K562 (cell line): ENCODE data around the gene UBE2H. TPM values are rescaled to one million over a fixed set of nuclear protein-coding genes. Genes with fewer than 3 reads are reported as not detected.

Experiments
- ATAC-seq: fragments of 200-7000 bp; cut with Tn5 transposase; 3 replicates; pipeline ENCODE4 v1.9.1; 2020; ENCODE audit warnings: moderate library complexity
- BruUV-seq: library from RNA; stranded (reverse); fragments of 400-500 nt; replicated peaks from 2 replicates; lab custom pipeline; 2021; lab: Mats Ljungman, UMichigan
- CTCF ChIA-PET: fragments of 300-600 bp; formaldehyde crosslinking; extraction: SDS; loops from one replicate; lab custom pipeline; 2021; ENCODE audit warnings: low intra/inter-chr PET ratio; lab: Yijun Ruan, JAX
- POLR2A ChIA-PET: fragments of 300-600, 350-650 bp; sonication (Branson Sonifier 250); formaldehyde crosslinking; extraction: SDS; loops from one replicate; lab custom pipeline; 2021; ENCODE audit warnings: antibody characterized with exemption, inconsistent platforms; lab: Yijun Ruan, JAX
- DNase-seq, 4 experiments: peaks; one replicate each; pipeline versions ENCODE4 v3.0.0 to v3.0.0-alpha.2; 2011 to 2018; ENCODE audit warnings: low spot score in 3 of 4, mixed read lengths in 3 of 4; ENCODE audit errors: extremely low read depth in 1 of 4
- FAIRE-seq: peaks from 2 replicates; lab custom pipeline; 2011; peaks lifted over from hg19 to GRCh38; lab: Jason Lieb, UNC
- H2AFZ ChIP-seq: 2 replicates; pipeline ENCODE4 v1.6.0; 2011; ENCODE audit warnings: low read depth, low read length, control low read depth, inconsistent platforms
- H3K27ac ChIP-seq: fragments of 200-600 bp; 3 replicates; pipeline ENCODE4 v1.8.0; 2011; ENCODE audit warnings: low read depth, mild to moderate bottlenecking, control low read depth, inconsistent platforms, low read length, moderate library complexity, mixed read lengths; ENCODE audit errors: extremely low read depth
- H3K27me3 ChIP-seq, 2 experiments: fragments of 300-600 bp in 1 of 2; 2 replicates in 1 of 2; 3 replicates in 1 of 2; pipeline versions ENCODE4 v1.6.0 to v1.8.0; 2011; ENCODE audit warnings: inconsistent platforms in 2 of 2, low read length in 2 of 2, mild to moderate bottlenecking in 1 of 2, mixed read lengths in 1 of 2, moderate library complexity in 1 of 2; ENCODE audit not compliant: control insufficient read depth in 2 of 2, insufficient read depth in 2 of 2
- H3K36me3 ChIP-seq: fragments of 300-600 bp; 3 replicates; pipeline ENCODE4 v1.8.0; 2011; ENCODE audit warnings: mild to moderate bottlenecking, low read length, inconsistent platforms; ENCODE audit not compliant: control insufficient read depth, insufficient read depth
- H3K4me1 ChIP-seq, 2 experiments: fragments of 200-600 bp in 1 of 2; replicated peaks in 1 of 2; 2 replicates in 1 of 2; 3 replicates in 1 of 2; pipeline versions ENCODE4 v1.5.1 to v1.8.0; 2011; ENCODE audit warnings: inconsistent platforms in 2 of 2, low read length in 2 of 2, mild to moderate bottlenecking in 1 of 2, mixed read lengths in 1 of 2, moderate library complexity in 1 of 2; ENCODE audit not compliant: control insufficient read depth in 2 of 2, insufficient read depth in 2 of 2
- H3K4me2 ChIP-seq: 2 replicates; pipeline ENCODE4 v1.6.1; 2011; ENCODE audit warnings: low read length, control low read depth, inconsistent platforms, mixed read lengths; ENCODE audit not compliant: insufficient read depth
- H3K4me3 ChIP-seq: fragments of 200-600 bp; sonication (generic), shearing (Covaris generic); 2 replicates; pipeline ENCODE4 v1.5.1; 2016; ENCODE audit warnings: control low read depth, inconsistent platforms
- H3K79me2 ChIP-seq: fragments of 200-600 bp; 3 replicates; pipeline ENCODE4 v1.8.0; 2011; ENCODE audit warnings: low read length, inconsistent platforms; ENCODE audit not compliant: control insufficient read depth, insufficient read depth
- H3K9ac ChIP-seq, 2 experiments: 2 replicates each; pipeline versions ENCODE4 v1.6.0 to v1.6.1; 2011; ENCODE audit warnings: low read depth in 2 of 2, low read length in 2 of 2, control low read depth in 1 of 2, inconsistent platforms in 1 of 2, mild to moderate bottlenecking in 1 of 2, mixed read lengths in 1 of 2; ENCODE audit not compliant: insufficient read depth in 1 of 2
- H3K9me1 ChIP-seq: one replicate; pipeline ENCODE4 v1.6.0; 2011; ENCODE audit warnings: inconsistent platforms, mild to moderate bottlenecking, low read length, moderate library complexity; ENCODE audit not compliant: control insufficient read depth, insufficient read depth
- H3K9me3 ChIP-seq: replicated peaks from 2 replicates; pipeline ENCODE4 v1.5.1; 2011; ENCODE audit warnings: low read depth, low read length, inconsistent platforms; ENCODE audit not compliant: control insufficient read depth, insufficient read depth
- H4K20me1 ChIP-seq: replicated peaks from 2 replicates; pipeline ENCODE4 v1.6.1; 2011; ENCODE audit warnings: low read length, inconsistent platforms, mixed read lengths; ENCODE audit not compliant: control insufficient read depth, insufficient read depth
- ADNP ChIP-seq: fragments of 200-800 bp; sonication (Bioruptor generic); IDR thresholded peaks from 2 replicates; pipeline ENCODE4 v1.6.1; 2016; ENCODE audit warnings: missing genetic modification characterization, missing compliant biosample characterization
- ARID1B ChIP-seq: fragments of 450-650 bp; IDR thresholded peaks from 2 replicates; pipeline ENCODE4 v1.6.1; 2016; ENCODE audit warnings: antibody characterized with exemption, mild to moderate bottlenecking, inconsistent platforms
- CBFA2T2 ChIP-seq: fragments of 450-650 bp; conservative IDR thresholded peaks from 2 replicates; pipeline ENCODE4 v1.6.1; 2017; ENCODE audit warnings: mild to moderate bottlenecking
- CBFA2T3 ChIP-seq: fragments of 450-650 bp; IDR thresholded peaks from 2 replicates; pipeline ENCODE4 v1.6.1; 2017
- DACH1 ChIP-seq: fragments of 450-650 bp; IDR thresholded peaks from 2 replicates; pipeline ENCODE4 v1.6.1; 2018; ENCODE audit not compliant: partially characterized antibody
- DPF2 ChIP-seq: fragments of 450-650 bp; IDR thresholded peaks from 2 replicates; pipeline ENCODE4 v1.6.1; 2016
- HSF4 ChIP-seq: fragments of 250-450 bp; sonication (Bioruptor Pico); IDR thresholded peaks from 2 replicates; pipeline ENCODE4 v2.1.2; 2022; ENCODE audit warnings: mild to moderate bottlenecking, moderate library complexity, borderline replicate concordance
- LEF1 ChIP-seq: fragments of 450-650 bp; IDR thresholded peaks from 2 replicates; pipeline ENCODE4 v1.6.1; 2016; ENCODE audit warnings: mild to moderate bottlenecking
- MTA2 ChIP-seq: fragments of 450-650 bp; IDR thresholded peaks from 2 replicates; pipeline ENCODE4 v1.6.1; 2016; ENCODE audit warnings: low read depth
- NCOR1 ChIP-seq: fragments of 450-650 bp; IDR thresholded peaks from 2 replicates; pipeline ENCODE4 v1.6.1; 2016; ENCODE audit warnings: mild to moderate bottlenecking, moderate library complexity
- NFIX ChIP-seq: fragments of 250-450 bp; sonication (Bioruptor Pico); IDR thresholded peaks from 2 replicates; pipeline ENCODE4 v1.4.0; 2020; ENCODE audit warnings: low read depth, mild to moderate bottlenecking, moderate library complexity
- NFRKB ChIP-seq: fragments of 450-650 bp; IDR thresholded peaks from 2 replicates; pipeline ENCODE4 v1.6.1; 2016; ENCODE audit warnings: low read depth
- PML ChIP-seq: IDR thresholded peaks from 2 replicates; pipeline ENCODE4 v1.6.1; 2012; ENCODE audit warnings: low read length, inconsistent platforms
- POLR2A ChIP-seq: fragments of 450-650 bp; conservative IDR thresholded peaks from 2 replicates; pipeline ENCODE4 v1.6.1; 2016
- SMARCA4 ChIP-seq: fragments of 450-650 bp; IDR thresholded peaks from 2 replicates; pipeline ENCODE4 v1.6.1; 2016
- SMARCE1 ChIP-seq: fragments of 450-650 bp; IDR thresholded peaks from 2 replicates; pipeline ENCODE4 v1.7.1; 2016; ENCODE audit warnings: mild to moderate bottlenecking
- SOX6 ChIP-seq: fragments of 450-650 bp; IDR thresholded peaks from 2 replicates; pipeline ENCODE4 v1.6.1; 2014; ENCODE audit warnings: mild to moderate bottlenecking
- TAL1 ChIP-seq: fragments of 450-650 bp; IDR thresholded peaks from 2 replicates; pipeline ENCODE4 v1.6.1; 2016; ENCODE audit warnings: mild to moderate bottlenecking
- TCF3 ChIP-seq: sonication (generic); formaldehyde crosslinking; IDR thresholded peaks from 2 replicates; pipeline ENCODE4 v1.4.0; 2020; ENCODE audit warnings: mild to moderate bottlenecking, missing genetic modification reagents
- TEAD4 ChIP-seq, 2 experiments: sonication (generic) in 1 of 2; formaldehyde crosslinking in 1 of 2; IDR thresholded peaks; 2 replicates each; pipeline versions ENCODE4 v1.6.1 to v1.8.0; 2012 to 2022; ENCODE audit warnings: borderline replicate concordance in 1 of 2, inconsistent platforms in 1 of 2, low read length in 1 of 2, mild to moderate bottlenecking in 1 of 2, missing genetic modification reagents in 1 of 2
- ZNF436 ChIP-seq: fragments of 250-450, 450-650 bp; sonication (Bioruptor Pico); formaldehyde crosslinking; IDR thresholded peaks from 2 replicates; pipeline ENCODE4 v1.7.0; 2020; ENCODE audit warnings: mild to moderate bottlenecking
- WGBS: fragments of 100-300 bp; shearing (Covaris generic); methylation state at CpG from one replicate; pipeline ENCODE4 v1.1.6; 2016; ENCODE audit warnings: low coverage, mixed read lengths; ENCODE audit not compliant: insufficient coverage; ENCODE audit errors: missing lambda C conversion rate; 5-methylcytosine and 5-hydroxymethylcytosine counted together
- in situ Hi-C: fragments of 300-500 bp; cut with MboI; formaldehyde crosslinking; loops from 4 replicates; pipeline ENCODE4 v1.15.0; 2018; ENCODE audit warnings: inconsistent platforms, mixed read lengths
- intact Hi-C: fragments of 100-400 bp; cut with micrococcal nuclease; formaldehyde crosslinking; loops from 2 replicates; pipeline ENCODE4 v1.14.2; 2022
- polyA plus RNA-seq, 8 experiments: library from polyadenylated mRNA; depleted of rRNA in 4 of 8; stranded (reverse) in 5 of 8; unstranded in 3 of 8; fragments of >200 nt; fragmentation: Nextera tagmentation in 2 of 8; fragmentation: Illumina TruSeq in 1 of 8; extraction: Ambion mirVana in 2 of 8; extraction: Trizol in 1 of 8; gene quantifications; 2 replicates each; pipeline versions ENCODE4 v1.2.1 to v1.2.3, GENCODE V29; 2011 to 2014; ENCODE audit warnings: inconsistent platforms in 1 of 8, missing spikeins in 1 of 8
- total RNA-seq, 7 experiments: library from RNA; depleted of rRNA in 6 of 7; stranded (reverse); fragments of >200 nt in 6 of 7; fragmentation: Illumina TruSeq in 2 of 7; extraction: Trizol in 2 of 7; gene quantifications; 2 replicates each; pipeline versions ENCODE4 v1.2.1 to v1.2.3, GENCODE V29; 2011 to 2021; ENCODE audit warnings: low replicate concordance in 1 of 7
- TF ChIP-seq, protein P1 (sequence below), 2 experiments: fragments of 450-650 bp in 1 of 2; IDR thresholded peaks; 2 replicates each; pipeline ENCODE4 v1.6.1; 2011 to 2017; ENCODE audit warnings: low read depth in 2 of 2, antibody characterized with exemption in 1 of 2, borderline replicate concordance in 1 of 2, low read length in 1 of 2, mild to moderate bottlenecking in 1 of 2, mixed read lengths in 1 of 2; ENCODE audit not compliant: control insufficient read depth in 1 of 2
- TF ChIP-seq, protein P2 (sequence below): fragments of 200-800 bp; sonication (Bioruptor generic); IDR thresholded peaks from 2 replicates; pipeline ENCODE4 v1.6.1; 2017; ENCODE audit warnings: missing genetic modification characterization, missing compliant biosample characterization

UBE2H gene
- total and polyA plus RNA-seq, 9 of the 15 experiments (the other 6 are each of a cell fraction or from before 2014, with no cell fraction given) = 6.3 to 33.0 (median 13.3) TPM

DNA sequence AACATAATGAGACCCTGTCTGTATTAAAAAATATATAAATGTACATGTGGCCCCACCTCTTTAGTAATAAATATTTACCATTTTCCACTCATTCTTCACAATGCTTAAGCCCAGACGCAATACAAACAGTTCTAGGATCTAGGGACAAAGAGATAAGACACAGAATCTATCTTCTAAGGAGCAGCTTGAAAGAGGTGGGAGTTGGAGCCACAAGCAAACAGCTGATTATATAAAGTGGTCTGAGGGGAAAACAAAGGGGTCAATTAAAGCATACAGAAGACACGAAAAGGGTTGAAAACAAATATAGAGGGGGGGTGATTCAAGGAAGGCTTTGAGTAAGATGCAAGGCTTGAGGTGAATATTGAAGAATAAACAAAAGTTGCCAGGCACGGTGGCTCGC, 43.1 kb downstream of the UBE2H start:
- WGBS = 39% methylated on average over 4 of the region's 4 CpGs
- in situ Hi-C loops = no loop called here
- peak; percentile 54 for TF ChIP-seq NCOR1
- peak; percentile 61 for TF ChIP-seq DACH1
- TF ChIP-seq TEAD4 (IDR thresholded peaks at IDR 0.05; ENCODE audit: low read length) = peak; percentile 73
- TF ChIP-seq TEAD4 (CRISPR knock-in tag; IDR thresholded peaks at IDR 0.05; ENCODE audit: borderline replicate concordance) = no peak
- TF ChIP-seq PML = 0 out of 2 replicates have a peak, but pooled peaks have one; percentile 18
- TF ChIP-seq HSF4 (CRISPR knock-in tag) = no peak
- TF ChIP-seq POLR2A = no peak
- peak; percentile 81 for TF ChIP-seq CBFA2T3
- TF ChIP-seq, protein P1, sequence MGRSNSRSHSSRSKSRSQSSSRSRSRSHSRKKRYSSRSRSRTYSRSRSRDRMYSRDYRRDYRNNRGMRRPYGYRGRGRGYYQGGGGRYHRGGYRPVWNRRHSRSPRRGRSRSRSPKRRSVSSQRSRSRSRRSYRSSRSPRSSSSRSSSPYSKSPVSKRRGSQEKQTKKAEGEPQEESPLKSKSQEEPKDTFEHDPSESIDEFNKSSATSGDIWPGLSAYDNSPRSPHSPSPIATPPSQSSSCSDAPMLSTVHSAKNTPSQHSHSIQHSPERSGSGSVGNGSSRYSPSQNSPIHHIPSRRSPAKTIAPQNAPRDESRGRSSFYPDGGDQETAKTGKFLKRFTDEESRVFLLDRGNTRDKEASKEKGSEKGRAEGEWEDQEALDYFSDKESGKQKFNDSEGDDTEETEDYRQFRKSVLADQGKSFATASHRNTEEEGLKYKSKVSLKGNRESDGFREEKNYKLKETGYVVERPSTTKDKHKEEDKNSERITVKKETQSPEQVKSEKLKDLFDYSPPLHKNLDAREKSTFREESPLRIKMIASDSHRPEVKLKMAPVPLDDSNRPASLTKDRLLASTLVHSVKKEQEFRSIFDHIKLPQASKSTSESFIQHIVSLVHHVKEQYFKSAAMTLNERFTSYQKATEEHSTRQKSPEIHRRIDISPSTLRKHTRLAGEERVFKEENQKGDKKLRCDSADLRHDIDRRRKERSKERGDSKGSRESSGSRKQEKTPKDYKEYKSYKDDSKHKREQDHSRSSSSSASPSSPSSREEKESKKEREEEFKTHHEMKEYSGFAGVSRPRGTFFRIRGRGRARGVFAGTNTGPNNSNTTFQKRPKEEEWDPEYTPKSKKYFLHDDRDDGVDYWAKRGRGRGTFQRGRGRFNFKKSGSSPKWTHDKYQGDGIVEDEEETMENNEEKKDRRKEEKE (IDR thresholded peaks at IDR 0.05; ENCODE audit: borderline replicate concordance in 1 of 2, control insufficient read depth in 1 of 2, low read depth in 2 of 2, low read length in 1 of 2) = no peak
- TF ChIP-seq, protein P2, sequence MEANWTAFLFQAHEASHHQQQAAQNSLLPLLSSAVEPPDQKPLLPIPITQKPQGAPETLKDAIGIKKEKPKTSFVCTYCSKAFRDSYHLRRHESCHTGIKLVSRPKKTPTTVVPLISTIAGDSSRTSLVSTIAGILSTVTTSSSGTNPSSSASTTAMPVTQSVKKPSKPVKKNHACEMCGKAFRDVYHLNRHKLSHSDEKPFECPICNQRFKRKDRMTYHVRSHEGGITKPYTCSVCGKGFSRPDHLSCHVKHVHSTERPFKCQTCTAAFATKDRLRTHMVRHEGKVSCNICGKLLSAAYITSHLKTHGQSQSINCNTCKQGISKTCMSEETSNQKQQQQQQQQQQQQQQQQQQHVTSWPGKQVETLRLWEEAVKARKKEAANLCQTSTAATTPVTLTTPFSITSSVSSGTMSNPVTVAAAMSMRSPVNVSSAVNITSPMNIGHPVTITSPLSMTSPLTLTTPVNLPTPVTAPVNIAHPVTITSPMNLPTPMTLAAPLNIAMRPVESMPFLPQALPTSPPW (CRISPR knock-in tag) = no peak
- TF ChIP-seq NFIX (CRISPR knock-in tag) = no peak
- TF ChIP-seq SMARCA4 = peak; percentile 47; the same call in 1 of the 2 replicates
- 0 out of 2 replicates have a peak, but pooled peaks have one; percentile 37 for TF ChIP-seq DPF2
- no peak for TF ChIP-seq NFRKB
- 0 out of 2 replicates have a peak, but pooled peaks have one; percentile 19 for TF ChIP-seq ADNP (tag)
- peak; percentile 71 for TF ChIP-seq CBFA2T2
- TF ChIP-seq TAL1 = peak; percentile 69
- TF ChIP-seq LEF1 = no peak
- 0 out of 2 replicates have a peak, but pooled peaks have one; percentile 33 for TF ChIP-seq SOX6
- TF ChIP-seq TCF3 = peak; percentile 60
- peak; percentile 53; the same call in 1 of the 2 replicates for TF ChIP-seq MTA2
- TF ChIP-seq ARID1B = peak; percentile 64; the same call in 1 of the 2 replicates
- TF ChIP-seq ZNF436 (CRISPR knock-in tag) = no peak
- 0 out of 2 replicates have a peak, but pooled peaks have one; percentile 19 for TF ChIP-seq SMARCE1

More for the DNA sequence above, 43.1 kb downstream of the UBE2H start:
- Histone ChIP-seq H3K36me3 (no peaks in the 10 kb centered on the region), H3K27me3 (no peaks in the 10 kb centered on the region), H3K27ac (no peak overlapping the region), H3K9me3 (no peaks in the 10 kb centered on the region), H3K4me1 (peaks cover 0 to 14% of the 10 kb centered on the region in 2 experiments; a peak in 2 of 5 replicates), H3K4me3 (no peak overlapping the region), H4K20me1 (no peaks in the 10 kb centered on the region), H3K4me2 (no peak overlapping the region), H3K79me2 (no peaks in the 10 kb centered on the region), H2AFZ (no peak overlapping the region), H3K9ac (no peak overlapping the region), H3K9me1 (no peaks in the 10 kb centered on the region)
- intact Hi-C loops = no loop called here
- ATAC-seq = no peak
- POLR2A ChIA-PET = interaction anchor here (1.0 to 1.4 kb wide), 2 partner anchors 10 to 22 kb away, joined by 4 to 10 read pairs; no protein-coding TSS in a partner anchor
- FAIRE-seq = no peak
- CTCF ChIA-PET = no interaction called here
- no TSS peak for BruUV-seq
- DNase-seq = peak in 1 of 4 experiments; percentile 19
